Activated CD8-positive, alpha-beta memory T cell treated with anti-CD3 and anti-CD28 coated beads, Interleukin-2, amount 10 ng/mL, durations not matched to agents 7 days and 5 days (primary cell): ENCODE results near the gene GGT1. TPM values are rescaled to one million over a fixed set of nuclear protein-coding genes. Genes with fewer than 3 reads are reported as not detected.
A peak's percentile ranks its signal among the peaks of the same experiment; 100 is the strongest.

ENCODE experiments used
- ATAC-seq: fragments of 150-1000 bp; cut with Tn5 transposase; one replicate; pipeline ENCODE4 v1.10.0; 2021; ENCODE audit warnings: moderate library complexity
- CTCF ChIA-PET: fragments of 350-600 bp; sonication (Branson Sonifier 250); formaldehyde crosslinking; loops from one replicate; lab custom pipeline; 2021; ENCODE audit warnings: antibody characterized with exemption; lab: Charles Lee
- DNase-seq: peaks from one replicate; pipeline ENCODE4 v3.0.0-alpha.2; 2020
- H3K27ac Mint-ChIP-seq: one replicate; pipeline ENCODE4 v1.8.0; 2021; ENCODE audit warnings: mild to moderate bottlenecking, mixed read lengths
- H3K27me3 Mint-ChIP-seq: one replicate; pipeline ENCODE4 v1.8.0; 2021; ENCODE audit warnings: mixed read lengths
- H3K36me3 Mint-ChIP-seq: one replicate; pipeline ENCODE4 v1.8.0; 2021; ENCODE audit warnings: mild to moderate bottlenecking, mixed read lengths
- H3K4me1 Mint-ChIP-seq: one replicate; pipeline ENCODE4 v1.8.0; 2021; ENCODE audit warnings: mixed read lengths
- H3K4me3 Mint-ChIP-seq: one replicate; pipeline ENCODE4 v1.8.0; 2021; ENCODE audit warnings: mild to moderate bottlenecking, moderate library complexity, mixed read lengths
- H3K9me3 Mint-ChIP-seq: one replicate; pipeline ENCODE4 v1.8.0; 2022; ENCODE audit warnings: low read depth, mixed read lengths
- total RNA-seq, 2 experiments: library from RNA; stranded (reverse); gene quantifications; one replicate each; pipeline ENCODE4 v1.2.3, GENCODE V29; 2021

The GGT1 gene
- total RNA-seq, 2 experiments from 2014 or later, result 51.2 to 66.0 TPM

- CTCF ChIA-PET, result no interaction called here
- no peak for DNase-seq
- no peak overlapping the region for H3K4me3 Mint-ChIP-seq
- no peak for ATAC-seq
- no peaks in the 10 kb centered on the region for H3K9me3 Mint-ChIP-seq
- no peak overlapping the region for H3K27ac Mint-ChIP-seq
- H3K36me3 Mint-ChIP-seq, result peaks cover 23% of the 10 kb centered on the region
- H3K27me3 Mint-ChIP-seq, result no peaks in the 10 kb centered on the region
- no peaks in the 10 kb centered on the region for H3K4me1 Mint-ChIP-seq
Measured at GRCh38 chr22:24576778-24577177, 26.2 kb upstream of the GGT1 start.

- CTCF ChIA-PET, result interaction anchor here (0.9 to 1.5 kb wide), 2 partner anchors 9 to 12 kb away, joined by 3 read pairs; no protein-coding TSS in a partner anchor
- Mint-ChIP-seq H3K4me1 (no peaks in the 10 kb centered on the region), H3K27me3 (no peaks in the 10 kb centered on the region), H3K27ac (no peak overlapping the region), H3K9me3 (no peaks in the 10 kb centered on the region), H3K36me3 (peaks cover 10% of the 10 kb centered on the region), H3K4me3 (no peak overlapping the region)
- DNase-seq (no peak), ATAC-seq (no peak)
Measured at GRCh38 chr22:24578355-24579257, 24.4 kb upstream of the GGT1 start.

- H3K36me3 Mint-ChIP-seq, result peaks cover 8% of the 10 kb centered on the region
- CTCF ChIA-PET, result no interaction called here
- no peaks in the 10 kb centered on the region for H3K4me1 Mint-ChIP-seq
- no peak overlapping the region for H3K27ac Mint-ChIP-seq
- ATAC-seq (no peak), DNase-seq (no peak)
- no peaks in the 10 kb centered on the region for H3K27me3 Mint-ChIP-seq
- no peak overlapping the region for H3K4me3 Mint-ChIP-seq
- no peaks in the 10 kb centered on the region for H3K9me3 Mint-ChIP-seq
Measured at GRCh38 chr22:24579258-24579601, 23.8 kb upstream of the GGT1 start.

- no peak overlapping the region for H3K4me3 Mint-ChIP-seq
- CTCF ChIA-PET, result interaction anchor here (0.7 kb wide), 1 partner anchor 61 kb away, joined by 3 read pairs; no protein-coding TSS in a partner anchor
- DNase-seq (no peak), ATAC-seq (no peak)
- no peaks in the 10 kb centered on the region for H3K27me3 Mint-ChIP-seq
- no peaks in the 10 kb centered on the region for H3K9me3 Mint-ChIP-seq
- no peaks in the 10 kb centered on the region for H3K4me1 Mint-ChIP-seq
- no peaks in the 10 kb centered on the region for H3K36me3 Mint-ChIP-seq
- no peak overlapping the region for H3K27ac Mint-ChIP-seq
Measured at GRCh38 chr22:24580276-24580675, 22.7 kb upstream of the GGT1 start.

GRCh38 chr22:24582056-24582814, 20.8 kb upstream of the GGT1 start:
- H3K27ac Mint-ChIP-seq, result no peak overlapping the region
- no peak overlapping the region for H3K4me3 Mint-ChIP-seq
- H3K9me3 Mint-ChIP-seq, result no peaks in the 10 kb centered on the region
- CTCF ChIA-PET, result no interaction called here
- H3K27me3 Mint-ChIP-seq, result no peaks in the 10 kb centered on the region
- no peak for ATAC-seq
- H3K36me3 Mint-ChIP-seq, result no peaks in the 10 kb centered on the region
- no peaks in the 10 kb centered on the region for H3K4me1 Mint-ChIP-seq
- no peak for DNase-seq

GRCh38 chr22:24583221-24584165, 19.5 kb upstream of the GGT1 start:
- CTCF ChIA-PET, result no interaction called here

GRCh38 chr22:24584166-24584790, 18.7 kb upstream of the GGT1 start:
- CTCF ChIA-PET, result no interaction called here
- Mint-ChIP-seq H3K4me3 (no peak overlapping the region), H3K27me3 (no peaks in the 10 kb centered on the region), H3K27ac (no peak overlapping the region), H3K4me1 (no peaks in the 10 kb centered on the region), H3K9me3 (no peaks in the 10 kb centered on the region), H3K36me3 (no peaks in the 10 kb centered on the region)
- ATAC-seq (no peak), DNase-seq (no peak)

More at GRCh38 chr22:24583221-24584165, 19.5 kb upstream of the GGT1 start:
- Mint-ChIP-seq H3K36me3 (no peaks in the 10 kb centered on the region), H3K9me3 (no peaks in the 10 kb centered on the region), H3K27me3 (no peaks in the 10 kb centered on the region), H3K4me1 (no peaks in the 10 kb centered on the region), H3K4me3 (no peak overlapping the region), H3K27ac (no peak overlapping the region)
- no peak for DNase-seq
- ATAC-seq, result peak; percentile 29

- CTCF ChIA-PET, result no interaction called here
- no peak overlapping the region for H3K27ac Mint-ChIP-seq
- H3K4me3 Mint-ChIP-seq, result no peak overlapping the region
- no peaks in the 10 kb centered on the region for H3K9me3 Mint-ChIP-seq
- H3K27me3 Mint-ChIP-seq, result no peaks in the 10 kb centered on the region
- no peaks in the 10 kb centered on the region for H3K4me1 Mint-ChIP-seq
- ATAC-seq, result no peak
- H3K36me3 Mint-ChIP-seq, result no peaks in the 10 kb centered on the region
- DNase-seq, result no peak
Measured at GRCh38 chr22:24584871-24585411, 18.1 kb upstream of the GGT1 start.

- ATAC-seq (no peak), DNase-seq (no peak)
- Mint-ChIP-seq H3K4me1 (no peaks in the 10 kb centered on the region), H3K9me3 (no peaks in the 10 kb centered on the region), H3K36me3 (no peaks in the 10 kb centered on the region), H3K27me3 (no peaks in the 10 kb centered on the region), H3K4me3 (no peak overlapping the region), H3K27ac (no peak overlapping the region)
- CTCF ChIA-PET, result no interaction called here
Measured at GRCh38 chr22:24585461-24585860, 17.5 kb upstream of the GGT1 start.

- H3K27ac Mint-ChIP-seq, result no peak overlapping the region
- CTCF ChIA-PET, result interaction anchor here (0.8 kb wide), 1 partner anchor 1888 kb away, joined by 3 read pairs; no protein-coding TSS in a partner anchor
Measured at GRCh38 chr22:24585927-24586546, 17.0 kb upstream of the GGT1 start.

GRCh38 chr22:24587251-24587650, 15.7 kb upstream of the GGT1 start:
- no peaks in the 10 kb centered on the region for H3K36me3 Mint-ChIP-seq
- no peaks in the 10 kb centered on the region for H3K9me3 Mint-ChIP-seq
- DNase-seq (no peak), ATAC-seq (no peak)
- H3K4me3 Mint-ChIP-seq, result no peak overlapping the region
- H3K4me1 Mint-ChIP-seq, result peaks cover 3% of the 10 kb centered on the region
- peaks cover 3% of the 10 kb centered on the region for H3K27me3 Mint-ChIP-seq
- no peak overlapping the region for H3K27ac Mint-ChIP-seq
- CTCF ChIA-PET, result interaction anchor here (0.9 kb wide), 1 partner anchor 9 kb away, joined by 3 read pairs; no protein-coding TSS in a partner anchor

More at GRCh38 chr22:24585927-24586546, 17.0 kb upstream of the GGT1 start:
- H3K9me3 Mint-ChIP-seq, result no peaks in the 10 kb centered on the region
- ATAC-seq, result no peak
- H3K27me3 Mint-ChIP-seq, result no peaks in the 10 kb centered on the region
- H3K4me3 Mint-ChIP-seq, result no peak overlapping the region
- H3K4me1 Mint-ChIP-seq, result no peaks in the 10 kb centered on the region
- DNase-seq, result no peak
- H3K36me3 Mint-ChIP-seq, result no peaks in the 10 kb centered on the region

GRCh38 chr22:24587948-24588347, 15.0 kb upstream of the GGT1 start:
- no peak overlapping the region for H3K27ac Mint-ChIP-seq

More at GRCh38 chr22:24587948-24588347, 15.0 kb upstream of the GGT1 start:
- Mint-ChIP-seq H3K27me3 (peaks cover 5% of the 10 kb centered on the region), H3K36me3 (no peaks in the 10 kb centered on the region), H3K4me3 (no peak overlapping the region), H3K9me3 (no peaks in the 10 kb centered on the region), H3K4me1 (peaks cover 6% of the 10 kb centered on the region)
- DNase-seq, result no peak
- CTCF ChIA-PET, result interaction anchor here (0.9 kb wide), 1 partner anchor 10 kb away, joined by 3 read pairs; no protein-coding TSS in a partner anchor
- ATAC-seq, result no peak
